KG1 (cell line): Measurements from ENCODE around the gene P4HA2.

ENCODE experiments used
- DNase-seq: peaks from one replicate; lab custom pipeline; 2025; lab: John Stamatoyannopoulos, UW

The P4HA2 gene

DNA sequence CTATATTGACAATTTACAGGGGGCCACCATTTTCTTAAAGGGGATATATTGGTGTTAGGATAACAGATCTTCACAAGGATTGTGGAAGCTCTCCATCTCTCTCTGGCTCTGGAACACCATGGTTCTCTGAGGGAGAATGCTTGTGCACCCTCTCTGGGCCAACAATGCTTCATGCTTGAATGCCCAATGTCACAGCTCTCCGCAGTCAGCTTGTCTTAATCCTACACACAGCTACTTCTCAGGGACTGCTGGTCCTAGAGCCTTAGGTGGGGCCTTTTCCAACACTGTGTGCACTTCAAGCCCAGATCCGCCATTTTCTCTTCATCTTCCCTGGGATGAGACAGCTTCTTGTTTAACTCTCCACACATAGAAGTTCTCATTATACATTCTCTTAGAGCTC is 22.9 kb upstream of the P4HA2 start:
- no peak for DNase-seq

- no peak for DNase-seq
Measured at GRCh38 chr5:132246806-132247205, 19.2 kb upstream of the P4HA2 start.

GRCh38 chr5:132245593-132245992 is 17.9 kb upstream of the P4HA2 start:
- DNase-seq: no peak

DNA sequence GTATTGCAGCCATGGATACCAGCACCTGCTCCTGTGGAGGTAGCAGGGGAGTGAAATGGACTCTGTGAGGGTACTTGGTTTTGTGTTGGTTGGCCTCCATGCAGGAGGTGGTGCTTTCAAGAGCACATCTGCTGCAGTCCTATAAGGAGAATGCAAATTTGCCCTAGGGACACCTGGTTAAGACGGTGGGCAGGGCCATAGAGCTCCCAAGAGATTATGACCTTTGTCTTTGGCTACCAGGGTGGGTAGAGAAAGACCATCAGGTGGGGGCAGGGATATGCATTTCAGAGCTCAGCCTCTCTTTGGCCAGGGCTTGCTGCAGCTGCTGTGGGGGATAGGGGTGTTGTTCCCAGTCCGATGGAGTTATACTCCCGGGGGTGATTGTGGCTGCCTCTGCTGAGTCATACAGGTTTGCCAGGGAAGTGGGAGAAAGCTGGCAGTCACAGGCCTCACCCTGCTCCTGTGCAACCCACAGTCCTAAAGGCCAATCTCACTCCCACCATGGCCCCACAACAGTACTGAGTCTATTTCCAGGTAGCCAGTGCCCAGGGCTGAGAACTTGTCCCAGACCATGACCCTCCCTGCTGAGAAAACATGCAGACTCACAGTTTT is 15.8 kb upstream of the P4HA2 start:
- no peak for DNase-seq

- DNase-seq: no peak
Measured at GRCh38 chr5:132239776-132240175, 12.1 kb upstream of the P4HA2 start.

DNA sequence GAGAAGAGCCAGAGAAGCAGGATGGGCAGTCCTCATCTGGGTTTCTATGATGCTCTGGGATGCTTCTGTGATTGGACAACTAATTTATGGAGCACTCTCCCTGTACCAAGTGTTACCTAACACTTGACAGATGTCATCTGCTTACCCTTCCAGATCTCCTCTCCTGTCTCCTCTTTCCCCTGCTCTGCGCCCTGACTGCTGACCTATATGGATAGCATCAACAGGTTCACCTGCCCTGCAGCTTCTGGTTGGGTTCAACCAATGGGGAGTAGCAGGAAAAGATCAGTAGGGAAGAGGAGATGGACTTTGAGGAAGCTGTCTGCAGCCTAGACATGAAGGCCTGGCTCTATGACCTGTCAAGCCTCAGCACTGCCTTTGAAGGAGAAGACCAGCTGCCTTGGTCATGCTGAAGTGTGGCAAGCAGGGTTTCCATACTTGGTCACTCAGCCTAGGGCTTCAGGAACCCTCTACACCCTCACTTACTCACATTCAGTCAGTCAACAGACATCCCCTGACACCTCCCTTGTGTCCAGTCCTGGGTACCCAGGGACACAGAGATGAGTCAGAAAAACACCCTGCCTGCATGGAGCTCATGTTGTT is 11.3 kb upstream of the P4HA2 start:
- no peak for DNase-seq

- no peak for DNase-seq
Measured at GRCh38 chr5:132238169-132238744, 10.6 kb upstream of the P4HA2 start.

DNA sequence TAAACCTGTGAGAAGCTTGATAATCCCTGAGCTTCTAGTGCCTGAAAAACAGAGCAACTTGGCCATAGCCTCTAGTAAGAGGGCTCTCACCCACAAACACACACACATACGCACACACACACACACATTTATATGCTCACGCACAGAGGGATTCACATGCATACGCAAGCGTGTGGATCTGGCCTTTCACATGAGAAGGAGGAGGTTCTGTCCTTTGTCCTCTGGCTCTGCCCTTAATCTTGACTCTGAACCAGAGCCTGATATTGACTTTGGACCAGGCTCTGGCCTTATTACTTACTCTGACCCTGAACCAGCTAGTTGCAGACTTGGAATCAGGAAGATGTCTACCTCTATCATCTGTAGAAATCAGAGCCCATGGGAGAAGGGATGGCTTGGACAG is 10.0 kb upstream of the P4HA2 start:
- DNase-seq: no peak

DNA sequence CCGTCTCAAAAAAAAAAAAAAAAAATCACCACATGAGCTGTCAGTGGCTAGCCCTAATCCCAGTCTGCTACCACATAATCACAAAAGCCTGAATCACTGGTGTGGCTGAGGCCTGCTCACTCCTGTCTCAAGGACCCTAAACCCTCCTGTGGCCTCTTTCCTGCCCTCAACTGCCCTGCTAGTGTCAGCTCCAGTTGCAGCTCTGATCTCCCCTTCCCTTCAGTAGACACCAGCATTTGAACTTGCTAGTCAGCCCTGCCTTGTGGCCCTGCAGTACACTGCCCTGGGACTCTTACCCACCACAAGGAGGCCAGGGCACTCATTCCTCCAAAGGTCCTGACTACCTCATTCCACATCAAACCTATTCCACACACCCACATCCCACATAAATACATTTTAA is 9.5 kb upstream of the P4HA2 start:
- no peak for DNase-seq

DNA sequence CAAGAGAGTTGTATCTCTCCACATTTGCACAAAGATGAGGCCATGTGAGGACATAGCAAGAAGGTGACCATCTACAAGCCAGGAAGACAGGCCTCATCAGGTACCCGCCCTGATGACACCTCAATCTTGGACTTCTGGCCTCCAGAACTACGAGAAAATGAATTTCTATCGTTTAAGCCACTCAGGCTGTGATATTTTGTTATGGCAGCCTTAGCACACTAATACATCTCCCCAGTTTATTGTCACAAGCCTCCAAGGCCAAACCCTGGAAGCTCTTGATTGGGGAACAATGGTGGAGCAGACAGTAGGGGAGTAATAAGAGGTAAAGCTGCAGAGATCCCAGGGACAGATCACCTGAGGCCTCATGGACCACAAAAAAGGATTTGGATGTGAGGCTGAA is 7.7 kb upstream of the P4HA2 start:
- no peak for DNase-seq

- no peak for DNase-seq
Measured at GRCh38 chr5:132234684-132235062, 7.0 kb upstream of the P4HA2 start.

GRCh38 chr5:132233811-132234683 is 6.4 kb upstream of the P4HA2 start:
- DNase-seq: no peak

GRCh38 chr5:132233081-132233480 is 5.4 kb upstream of the P4HA2 start:
- DNase-seq: no peak

- no peak for DNase-seq
Measured at GRCh38 chr5:132232465-132232864, 4.8 kb upstream of the P4HA2 start.

GRCh38 chr5:132230871-132231270 is 3.2 kb upstream of the P4HA2 start:
- DNase-seq: no peak

GRCh38 chr5:132229236-132229635 is 1.6 kb upstream of the P4HA2 start:
- DNase-seq: no peak

- no peak for DNase-seq
Measured at GRCh38 chr5:132228241-132229035, 785 bp upstream of the P4HA2 start.

GRCh38 chr5:132227235-132227484 is 493 bp downstream of the P4HA2 start:
- DNase-seq: no peak

GRCh38 chr5:132226516-132227234 is 978 bp downstream of the P4HA2 start:
- DNase-seq: no peak

DNA sequence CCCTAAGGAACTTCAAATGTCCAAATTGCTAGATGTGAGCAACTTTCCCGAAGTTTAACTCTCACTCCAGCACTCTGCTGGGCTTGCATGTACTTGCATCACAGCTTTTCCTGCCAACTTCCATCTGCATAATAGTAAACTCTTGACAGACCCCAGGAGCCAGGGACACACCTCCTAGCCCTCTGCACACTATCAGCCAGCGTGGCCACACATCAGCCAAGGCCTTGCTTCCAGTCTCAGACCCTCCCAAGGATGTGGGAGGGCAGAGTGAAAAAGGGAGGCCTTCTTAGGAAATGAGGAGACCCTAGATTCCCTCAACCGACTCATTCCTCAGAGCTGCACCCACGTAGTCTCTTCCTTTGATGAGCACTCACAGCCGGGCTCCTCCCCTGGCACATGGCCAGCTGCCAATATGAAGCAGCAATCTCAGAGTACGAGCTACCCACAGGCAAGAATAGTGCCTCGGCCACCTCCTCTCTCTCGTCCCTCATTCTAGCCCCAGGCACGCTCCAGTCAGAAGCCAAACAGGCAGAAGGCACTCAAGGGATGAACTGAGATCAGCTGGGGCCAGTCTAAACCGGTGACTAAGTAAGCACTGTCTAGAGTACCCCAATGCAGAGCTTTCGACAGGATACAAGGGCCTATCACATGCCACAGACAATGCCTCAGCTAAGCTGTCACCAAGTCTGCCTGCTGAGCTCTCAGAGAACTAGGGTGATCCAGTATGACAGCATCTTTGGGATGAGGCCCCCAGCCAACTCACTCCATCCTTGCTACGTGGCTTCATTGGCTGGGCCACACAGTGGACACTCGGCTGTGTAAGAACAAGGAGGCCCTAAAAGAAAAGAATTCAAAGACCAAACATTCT is 2.3 kb downstream of the P4HA2 start:
- no peak for DNase-seq

DNA sequence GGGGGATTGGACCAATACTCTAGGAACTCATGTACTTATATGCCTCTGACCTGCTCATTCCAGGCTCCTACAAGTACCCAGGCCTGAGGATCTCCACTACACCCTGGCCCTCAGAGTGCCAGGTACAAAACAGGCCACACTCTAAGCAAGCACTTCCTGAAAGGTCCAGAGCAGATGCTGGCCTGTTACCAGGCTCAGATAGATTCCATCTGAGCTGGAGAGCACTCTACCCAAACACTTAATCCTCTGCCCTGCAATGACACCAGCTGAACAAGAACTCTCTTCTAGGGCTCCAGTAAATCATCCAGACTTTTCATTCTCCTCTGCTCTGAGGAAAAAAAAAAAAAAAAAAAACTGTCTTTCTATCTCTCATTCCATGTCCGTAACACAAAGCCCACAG is 2.9 kb downstream of the P4HA2 start:
- no peak for DNase-seq
